NT2/D1 (cell line): ENCODE data around the gene UTP14C.

Experiments
- DNase-seq: peaks from one replicate; pipeline ENCODE4 v3.0.0-alpha.2; 2011; ENCODE audit warnings: low read depth, low spot score
- H3K27me3 ChIP-seq: 2 replicates; pipeline ENCODE4 v1.6.0; 2011; ENCODE audit warnings: mild to moderate bottlenecking; ENCODE audit not compliant: insufficient read length, insufficient read depth
- H3K36me3 ChIP-seq: 2 replicates; pipeline ENCODE4 v1.6.1; 2011; ENCODE audit warnings: mild to moderate bottlenecking, low read length, mixed read lengths; ENCODE audit not compliant: insufficient read depth, insufficient read length
- H3K4me1 ChIP-seq: 2 replicates; pipeline ENCODE4 v1.5.1; 2011; ENCODE audit not compliant: insufficient read depth, insufficient read length
- H3K4me3 ChIP-seq: 2 replicates; pipeline ENCODE4 v1.5.1; 2011; ENCODE audit warnings: low read depth; ENCODE audit not compliant: insufficient read length
- H3K9ac ChIP-seq: 2 replicates; pipeline ENCODE4 v1.6.0; 2011; ENCODE audit warnings: low read depth; ENCODE audit not compliant: insufficient read length
- H3K9me3 ChIP-seq: 2 replicates; pipeline ENCODE4 v1.5.1; 2011; ENCODE audit warnings: mild to moderate bottlenecking, low read length; ENCODE audit not compliant: insufficient read depth
- SUZ12 ChIP-seq: IDR thresholded peaks from 2 replicates; pipeline ENCODE4 v1.6.1; 2011; ENCODE audit not compliant: insufficient read length, insufficient read depth; ENCODE audit errors: extremely low read depth
- YY1 ChIP-seq: IDR thresholded peaks from 2 replicates; pipeline ENCODE4 v1.6.1; 2011; ENCODE audit not compliant: insufficient read length, insufficient read depth
- ZNF274 ChIP-seq: IDR thresholded peaks from 2 replicates; pipeline ENCODE4 v1.6.1; 2011; ENCODE audit warnings: mild to moderate bottlenecking, low read depth, low read length

The UTP14C gene

DNA sequence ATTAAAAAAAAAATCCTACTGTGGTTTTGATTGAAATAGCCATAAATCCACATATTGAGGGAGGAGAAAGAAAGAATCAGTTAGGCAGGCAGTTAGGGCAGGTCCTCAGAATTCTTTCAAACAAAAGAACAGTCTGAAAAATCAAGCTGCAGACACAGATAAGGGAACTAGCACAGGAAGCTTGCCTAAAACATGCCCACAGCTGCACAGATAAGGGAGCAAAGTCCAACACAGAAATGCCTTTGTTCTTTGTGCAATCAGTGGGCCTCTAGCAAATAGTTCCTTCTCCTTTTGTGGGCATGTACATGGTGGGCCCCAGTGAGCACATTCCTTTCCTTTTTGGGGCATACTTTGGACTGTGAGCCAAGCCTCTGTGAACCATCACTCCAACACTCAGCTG, 42.7 kb downstream of the UTP14C start:
- Histone ChIP-seq H3K36me3 (no peaks in the 10 kb centered on the region), H3K9me3 (peaks cover 8% of the 10 kb centered on the region; the same call in 1 of the 2 replicates), H3K9ac (no peak overlapping the region), H3K27me3 (no peaks in the 10 kb centered on the region), H3K4me1 (no peaks in the 10 kb centered on the region), H3K4me3 (no peak overlapping the region)
- no peak for DNase-seq
- no peak for TF ChIP-seq SUZ12
- TF ChIP-seq ZNF274, result no peak
- TF ChIP-seq YY1, result no peak

GRCh38 chr13:52070929-52071523, 46.5 kb downstream of the UTP14C start:
- DNase-seq, result peak; percentile 13
- H3K9ac ChIP-seq, result no peak overlapping the region
- no peaks in the 10 kb centered on the region for H3K36me3 ChIP-seq
- H3K4me1 ChIP-seq, result no peaks in the 10 kb centered on the region
- no peak for TF ChIP-seq YY1
- TF ChIP-seq ZNF274, result no peak
- TF ChIP-seq SUZ12, result no peak
- no peaks in the 10 kb centered on the region for H3K27me3 ChIP-seq
- no peak overlapping the region for H3K4me3 ChIP-seq
- peaks cover 8% of the 10 kb centered on the region; the same call in 1 of the 2 replicates for H3K9me3 ChIP-seq
